HCT116 (cell line): ENCODE measurements around the gene MAP2K6. TPM values are rescaled to one million over a fixed set of nuclear protein-coding genes. Genes with fewer than 3 reads are reported as not detected.

Experiments
- ATAC-seq: fragments of 200-7000 bp; cut with Tn5 transposase; 2 replicates; pipeline ENCODE4 v1.9.1; 2020; ENCODE audit warnings: mild to moderate bottlenecking, moderate library complexity
- BruUV-seq: library from RNA; stranded (reverse); fragments of 400-500 nt; replicated peaks from 2 replicates; lab custom pipeline; 2021; lab: Mats Ljungman, UMichigan
- CTCF ChIA-PET: fragments of 300-600 bp; sonication (Branson Sonifier 250); formaldehyde crosslinking; loops from one replicate; lab custom pipeline; 2021; ENCODE audit warnings: antibody characterized with exemption; lab: Charles Lee
- POLR2A ChIA-PET: fragments of 300-600, 350-600 bp; sonication (Branson Sonifier 250); formaldehyde crosslinking; loops from one replicate; lab custom pipeline; 2021; ENCODE audit warnings: antibody characterized with exemption; lab: Charles Lee
- RAD21 ChIA-PET, 2 experiments: fragments of 300-600 bp; sonication (Branson Sonifier 250); formaldehyde crosslinking; loops; one replicate each; lab custom pipeline; 2023; ENCODE audit warnings: low total read pairs in 2 of 2; ENCODE audit not compliant: uncharacterized antibody in 2 of 2, unreplicated experiment in 2 of 2, low non-redundant PET in 1 of 2; lab: Charles Lee
- DNase-seq: peaks from one replicate; pipeline ENCODE4 v3.0.0-alpha.2; 2010; ENCODE audit warnings: low read depth, low spot score
- H2AFZ ChIP-seq: fragments of 200-600 bp; shearing (Covaris generic), sonication (generic); 2 replicates; pipeline ENCODE4 v1.6.1; 2017; ENCODE audit warnings: low read depth, mixed run types, mixed read lengths, antibody characterized with exemption, low read length; ENCODE audit not compliant: poor library complexity, severe bottlenecking
- H3K27ac ChIP-seq: 2 replicates; pipeline ENCODE4 v1.5.1; 2012; ENCODE audit warnings: low read depth, low read length
- H3K27me3 ChIP-seq: fragments of 200-600 bp; sonication (generic); 2 replicates; pipeline ENCODE4 v1.6.1; 2016; ENCODE audit warnings: mixed run types, low read length, mixed read lengths; ENCODE audit not compliant: insufficient read depth
- H3K36me3 ChIP-seq, 2 experiments: fragments of 200-500 bp in 1 of 2; fragments of 200-600 bp in 1 of 2; sonication (Bioruptor generic) in 1 of 2; sonication (generic) in 1 of 2; 2 replicates each; pipeline versions ENCODE4 v1.5.1 to v1.6.1; 2014 to 2016; ENCODE audit warnings: low read length in 2 of 2, inconsistent platforms in 1 of 2, mixed read lengths in 1 of 2, mixed run types in 1 of 2; ENCODE audit not compliant: insufficient read depth in 2 of 2, control insufficient read depth in 1 of 2
- H3K4me1 ChIP-seq, 2 experiments: fragments of 200-600 bp in 1 of 2; sonication (generic) in 1 of 2; 2 replicates each; pipeline versions ENCODE4 v1.5.1 to v1.6.1; 2012 to 2017; ENCODE audit warnings: low read length in 2 of 2, inconsistent platforms in 1 of 2, mild to moderate bottlenecking in 1 of 2, mixed read lengths in 1 of 2, mixed run types in 1 of 2, moderate library complexity in 1 of 2; ENCODE audit not compliant: insufficient read depth in 2 of 2, control insufficient read depth in 1 of 2
- H3K4me2 ChIP-seq: fragments of 200-600 bp; sonication (generic); 2 replicates; pipeline ENCODE4 v1.6.1; 2017; ENCODE audit warnings: mixed run types, low read length, mixed read lengths
- H3K4me3 ChIP-seq, 2 experiments: fragments of 200-600 bp in 1 of 2; sonication (generic) in 1 of 2; replicated peaks in 1 of 2; 2 replicates each; pipeline ENCODE4 v1.5.1; 2011 to 2016; ENCODE audit warnings: low read length in 2 of 2, control low read depth in 1 of 2, low read depth in 1 of 2, mild to moderate bottlenecking in 1 of 2, mixed read lengths in 1 of 2, mixed run types in 1 of 2
- H3K79me2 ChIP-seq: fragments of 200-600 bp; sonication (generic); 2 replicates; pipeline ENCODE4 v1.6.1; 2017; ENCODE audit warnings: mild to moderate bottlenecking, mixed run types, low read length, moderate library complexity, mixed read lengths; ENCODE audit not compliant: insufficient read depth
- H3K9ac ChIP-seq: fragments of 200-600 bp; sonication (generic); 2 replicates; pipeline ENCODE4 v1.6.1; 2016; ENCODE audit warnings: low read length, mixed read lengths
- H3K9me2 ChIP-seq: fragments of 200-600 bp; sonication (generic), shearing (Covaris generic); 2 replicates; pipeline ENCODE4 v1.6.1; 2017; ENCODE audit warnings: mixed run types, mild to moderate bottlenecking, moderate library complexity; ENCODE audit not compliant: insufficient read depth
- H3K9me3 ChIP-seq, 2 experiments: fragments of 200-500 bp in 1 of 2; fragments of 200-600 bp in 1 of 2; sonication (Bioruptor generic) in 1 of 2; sonication (generic) in 1 of 2; 2 replicates each; pipeline ENCODE4 v1.6.1; 2014 to 2017; ENCODE audit warnings: low read length in 2 of 2, mixed read lengths in 2 of 2, inconsistent platforms in 1 of 2, low read depth in 1 of 2, mild to moderate bottlenecking in 1 of 2, mixed run types in 1 of 2, moderate library complexity in 1 of 2; ENCODE audit not compliant: control insufficient read depth in 1 of 2, insufficient read depth in 1 of 2
- H4K20me1 ChIP-seq: fragments of 200-600 bp; sonication (generic), shearing (Covaris generic); 2 replicates; pipeline ENCODE4 v1.6.1; 2017; ENCODE audit warnings: mixed run types, mild to moderate bottlenecking, moderate library complexity; ENCODE audit not compliant: insufficient read depth
- ATF3 ChIP-seq: IDR thresholded peaks from 2 replicates; pipeline ENCODE4 v1.6.1; 2012
- CEBPB ChIP-seq: IDR thresholded peaks from 2 replicates; pipeline ENCODE4 v1.6.1; 2012; ENCODE audit warnings: low read depth
- EGR1 ChIP-seq: IDR thresholded peaks from 2 replicates; pipeline ENCODE4 v1.6.1; 2012; ENCODE audit warnings: low read depth
- ELF1 ChIP-seq: IDR thresholded peaks from 2 replicates; pipeline ENCODE4 v1.6.1; 2012; ENCODE audit warnings: low read depth, borderline replicate concordance
- JUND ChIP-seq: IDR thresholded peaks from 2 replicates; pipeline ENCODE4 v1.6.1; 2012
- MAX ChIP-seq: IDR thresholded peaks from 2 replicates; pipeline ENCODE4 v1.6.1; 2012
- POLR2A ChIP-seq: IDR thresholded peaks from 2 replicates; pipeline ENCODE4 v1.7.0; 2011; ENCODE audit warnings: borderline replicate concordance; ENCODE audit not compliant: insufficient read depth, insufficient read length; ENCODE audit errors: extremely low read depth
- POLR2AphosphoS5 ChIP-seq: IDR thresholded peaks from 2 replicates; pipeline ENCODE4 v1.6.1; 2011; ENCODE audit warnings: mild to moderate bottlenecking, low read depth, low read length, moderate library complexity
- RAD21 ChIP-seq: IDR thresholded peaks from 2 replicates; pipeline ENCODE4 v1.6.1; 2012; ENCODE audit warnings: low read depth, mild to moderate bottlenecking
- REST ChIP-seq: IDR thresholded peaks from 2 replicates; pipeline ENCODE4 v1.6.1; 2012; ENCODE audit warnings: low read depth
- SIN3A ChIP-seq: IDR thresholded peaks from 2 replicates; pipeline ENCODE4 v1.6.1; 2012; ENCODE audit warnings: low read depth
- ZNF274 ChIP-seq: fragments of 200-500 bp; sonication (Bioruptor generic); IDR thresholded peaks from 2 replicates; pipeline ENCODE4 v1.6.1; 2014; ENCODE audit warnings: mild to moderate bottlenecking, low read depth, low read length, inconsistent platforms
- intact Hi-C: fragments of 100-400 bp; cut with micrococcal nuclease; formaldehyde crosslinking; loops from 2 replicates; pipeline ENCODE4 v1.10.0; 2022
- total RNA-seq: library from RNA; stranded (reverse); gene quantifications from one replicate; pipeline ENCODE4 v1.2.1, GENCODE V29; 2021; ENCODE audit not compliant: unreplicated experiment

Gene MAP2K6
- total RNA-seq, 1 experiment from 2014 or later = 0.22 TPM

- H3K4me3 ChIP-seq = no peak overlapping the region
- no peaks in the 10 kb centered on the region for H3K4me1 ChIP-seq
- TF ChIP-seq MAX = no peak
- no peak for TF ChIP-seq EGR1
- no peak for TF ChIP-seq POLR2A
- no peak for TF ChIP-seq ATF3
- no peak for TF ChIP-seq SIN3A
- no peak for TF ChIP-seq REST
- no peak for TF ChIP-seq CEBPB
- TF ChIP-seq POLR2AphosphoS5 = no peak
- TF ChIP-seq RAD21 = no peak
- no peak for TF ChIP-seq ELF1
- no peak for TF ChIP-seq ZNF274
- no peak for TF ChIP-seq JUND
- H2AFZ ChIP-seq = no peak overlapping the region
- intact Hi-C loops = no loop called here
- H3K79me2 ChIP-seq = no peaks in the 10 kb centered on the region
- no peaks in the 10 kb centered on the region for H3K36me3 ChIP-seq
- no peaks in the 10 kb centered on the region for H3K9me2 ChIP-seq
- no peak overlapping the region for H3K9ac ChIP-seq
- ChIA-PET RAD21 (no interaction called here), POLR2A (no interaction called here), CTCF (no interaction called here)
- ATAC-seq (no peak), DNase-seq (no peak)
- BruUV-seq = no TSS peak
- no peaks in the 10 kb centered on the region for H3K9me3 ChIP-seq
- H3K4me2 ChIP-seq = no peak overlapping the region
- no peaks in the 10 kb centered on the region for H4K20me1 ChIP-seq
- H3K27me3 ChIP-seq = no peaks in the 10 kb centered on the region
- H3K27ac ChIP-seq = no peak overlapping the region
These were observed 36.4 kb downstream of the MAP2K6 start for GRCh38 chr17:69450918-69451317.
